Skeletal muscle cell (primary cell): Measurements from ENCODE around the gene PAFAH1B2.
"Not testable (repeated sequence)": the region's sequence is repeated elsewhere in the genome, so short reads cannot be mapped to it uniquely, and the experiment has no call there.

ENCODE experiments used
- DNase-seq: peaks from one replicate; pipeline ENCODE4 v3.0.0-alpha.2; 2010; ENCODE audit warnings: low read depth
- H3K4me3 ChIP-seq: 2 replicates; pipeline ENCODE4 v1.5.1; 2011; ENCODE audit warnings: low read depth, mild to moderate bottlenecking, control low read depth, low read length, moderate library complexity

The PAFAH1B2 gene

GRCh38 chr11:117126223-117126965 is 17.7 kb upstream of the PAFAH1B2 start:
- H3K4me3 ChIP-seq, result no peak overlapping the region
- DNase-seq, result no peak

DNA sequence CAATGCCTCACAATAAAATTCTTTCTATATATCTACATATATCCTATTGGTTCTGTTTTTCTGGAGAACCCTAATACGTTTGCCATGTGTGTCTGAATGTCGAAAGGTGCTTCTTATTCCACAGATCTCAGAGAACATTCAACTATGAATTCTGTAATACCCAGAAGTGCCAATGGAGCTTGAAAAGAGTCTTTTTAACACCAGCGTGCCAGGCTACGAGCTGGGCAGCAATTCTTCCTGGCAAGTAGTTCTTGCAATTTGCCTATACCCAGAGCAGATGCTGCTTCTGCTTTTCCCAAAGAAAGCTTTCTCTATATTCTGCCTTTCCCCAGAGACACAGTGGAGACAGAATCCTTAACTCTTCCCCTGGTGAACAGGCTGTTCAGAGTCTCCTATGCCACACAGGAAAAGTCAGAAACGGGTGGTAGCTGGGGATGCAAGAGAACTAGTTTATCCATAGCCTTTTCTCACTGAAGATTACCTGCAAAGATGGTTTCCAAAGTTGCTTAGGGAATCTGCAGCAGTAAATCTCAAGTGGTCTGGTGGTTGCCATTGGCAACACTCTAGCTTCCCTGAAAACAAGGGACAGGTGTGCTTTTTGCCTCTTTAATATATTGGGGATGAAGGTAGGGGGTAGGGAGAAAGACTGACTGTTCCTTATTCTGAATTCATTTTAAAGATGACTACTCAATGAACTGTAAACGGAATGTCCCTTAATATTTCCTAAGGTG is 16.8 kb upstream of the PAFAH1B2 start:
- no peak for DNase-seq
- H3K4me3 ChIP-seq, result no peak overlapping the region

GRCh38 chr11:117128289-117128688 is 15.8 kb upstream of the PAFAH1B2 start:
- H3K4me3 ChIP-seq, result no peak overlapping the region
- no peak for DNase-seq

DNA sequence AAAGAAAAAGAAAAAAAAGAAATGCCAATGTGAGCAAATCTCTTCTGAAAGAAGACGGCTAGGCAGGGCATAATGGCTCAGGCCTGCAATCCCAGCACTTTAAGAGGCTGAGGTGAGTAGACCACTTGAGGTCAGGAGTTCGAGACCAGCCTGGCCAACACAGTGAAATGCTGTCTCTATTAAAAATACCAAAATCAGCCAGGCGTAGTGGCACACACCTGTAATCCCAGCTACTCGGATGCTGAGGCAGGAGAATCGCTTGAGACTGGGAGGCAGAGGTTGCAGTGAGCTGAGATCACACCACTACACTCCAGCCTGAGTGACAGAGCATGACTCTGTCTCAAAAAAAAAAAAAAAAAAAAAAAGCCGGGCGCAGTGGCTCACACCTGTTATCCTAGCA is 13.7 kb upstream of the PAFAH1B2 start:
- not testable (repeated sequence) for DNase-seq, H3K4me3 ChIP-seq

- DNase-seq, result no peak
Observed at GRCh38 chr11:117130879-117131278, 13.2 kb upstream of the PAFAH1B2 start.

DNA sequence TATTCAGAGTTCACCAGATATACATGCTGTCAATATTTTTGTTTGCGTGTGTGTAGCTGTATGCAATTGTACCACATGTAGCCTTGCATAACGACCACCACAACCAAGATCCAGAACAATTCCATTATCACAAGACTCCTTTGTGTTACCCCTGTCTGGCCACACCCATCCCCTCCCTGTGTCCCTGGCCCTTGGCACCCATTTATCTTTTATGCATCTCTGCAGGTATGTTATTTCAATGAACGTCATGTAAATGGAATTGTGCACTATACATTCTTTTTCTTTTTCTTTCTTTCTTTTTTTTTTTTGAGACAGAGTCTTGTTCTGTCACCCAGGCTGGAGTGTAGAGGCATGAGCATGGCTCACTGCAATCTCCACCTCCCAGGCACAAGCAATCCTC is 9.7 kb upstream of the PAFAH1B2 start:
- no peak overlapping the region for H3K4me3 ChIP-seq
- DNase-seq, result no peak

More at GRCh38 chr11:117130879-117131278, 13.2 kb upstream of the PAFAH1B2 start:
- no peak overlapping the region for H3K4me3 ChIP-seq

GRCh38 chr11:117134979-117135378 is 9.1 kb upstream of the PAFAH1B2 start:
- not testable (repeated sequence) for DNase-seq, H3K4me3 ChIP-seq

GRCh38 chr11:117137223-117138086 is 6.6 kb upstream of the PAFAH1B2 start:
- not testable (repeated sequence) for DNase-seq, H3K4me3 ChIP-seq

DNA sequence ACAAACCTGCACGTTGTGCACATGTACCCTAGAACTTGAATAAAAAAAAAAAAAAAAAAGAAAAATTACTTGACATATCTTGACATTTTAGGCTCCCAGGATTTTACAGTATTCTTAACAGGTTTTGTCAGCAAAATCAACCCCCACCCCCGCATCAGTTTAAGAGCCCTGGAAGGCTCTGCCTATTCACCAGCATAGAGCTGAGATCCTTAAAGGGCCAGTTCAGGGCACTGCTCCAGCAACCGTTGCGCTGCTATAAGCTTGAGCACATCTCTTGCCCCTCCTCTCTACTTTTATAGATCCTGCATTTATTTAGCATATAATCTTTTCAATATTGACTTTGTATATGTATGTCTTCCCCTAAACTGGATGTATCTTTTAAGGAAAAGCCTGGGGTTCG is 697 bp upstream of the PAFAH1B2 start:
- H3K4me3 ChIP-seq, result peak overlapping the region; percentile 65
- DNase-seq, result peak; percentile 20

- H3K4me3 ChIP-seq, result peak overlapping the region; percentile 65
- peak; percentile 25 for DNase-seq
Observed at GRCh38 chr11:117144477-117145392, 648 bp downstream of the PAFAH1B2 start.

DNA sequence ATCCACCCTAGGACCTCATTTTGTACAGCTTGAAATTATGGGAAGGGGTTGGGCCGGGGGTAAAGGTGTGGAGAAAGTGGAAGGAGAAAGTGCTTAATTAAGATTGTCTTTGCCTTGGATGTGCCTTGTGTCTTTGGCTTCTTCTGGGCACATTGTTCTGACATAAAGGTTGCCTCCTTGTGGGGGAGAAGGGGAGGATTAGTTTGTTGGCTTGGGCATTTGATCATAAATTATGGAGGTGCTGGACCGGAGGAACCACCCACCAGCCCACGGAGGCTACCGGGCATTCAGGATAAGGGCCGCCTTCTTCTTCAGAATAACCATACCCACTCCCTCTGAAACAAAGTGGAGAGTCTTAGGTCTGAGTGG is 1.3 kb downstream of the PAFAH1B2 start:
- peak overlapping the region; percentile 65 for H3K4me3 ChIP-seq
- no peak for DNase-seq

DNA sequence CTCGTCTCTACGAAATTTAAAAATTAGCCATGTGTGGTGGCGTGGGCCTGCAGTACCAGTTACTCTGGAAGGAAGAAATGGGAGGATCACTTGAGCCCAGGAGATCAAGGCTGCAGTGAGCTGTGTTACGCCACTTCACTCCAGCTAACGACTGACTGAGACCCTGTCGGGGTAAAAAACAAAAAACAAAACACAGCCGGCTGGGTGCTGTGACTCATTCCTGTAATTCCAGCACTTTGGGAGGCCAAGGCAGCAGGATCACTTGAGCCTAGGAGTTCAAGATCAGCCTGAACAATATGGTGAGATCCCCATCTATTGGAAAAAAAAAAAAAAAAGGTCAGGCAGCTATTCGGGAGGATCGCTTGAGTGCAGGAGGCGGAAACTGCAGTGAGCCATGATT is 2.4 kb downstream of the PAFAH1B2 start:
- no peak for DNase-seq
- H3K4me3 ChIP-seq, result no peak overlapping the region

- H3K4me3 ChIP-seq, result no peak overlapping the region
- DNase-seq, result no peak
Observed at GRCh38 chr11:117152066-117152465, 8.0 kb downstream of the PAFAH1B2 start.

DNA sequence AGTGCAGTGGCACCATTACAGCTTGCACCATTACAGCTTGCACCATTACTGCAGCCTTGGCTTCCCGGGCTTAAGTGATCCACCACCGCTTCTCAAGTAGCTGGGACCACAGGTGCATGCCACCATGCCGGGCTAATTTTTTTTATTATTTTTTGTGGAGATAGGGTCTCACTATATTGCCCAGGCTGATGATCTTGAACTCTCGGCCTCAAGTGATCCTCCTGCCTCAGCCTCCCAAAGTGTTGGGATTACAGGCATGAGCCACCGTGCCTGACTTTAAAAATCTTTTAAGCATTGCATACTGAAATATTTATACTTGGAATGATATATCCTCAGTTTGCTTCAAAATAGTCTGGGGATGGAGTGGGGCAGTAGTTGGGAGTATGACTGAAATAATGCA is 10.4 kb downstream of the PAFAH1B2 start:
- no peak overlapping the region for H3K4me3 ChIP-seq
- no peak for DNase-seq

GRCh38 chr11:117157507-117157906 is 13.4 kb downstream of the PAFAH1B2 start:
- DNase-seq, result no peak
- no peak overlapping the region for H3K4me3 ChIP-seq

GRCh38 chr11:117159892-117160291 is 15.8 kb downstream of the PAFAH1B2 start:
- DNase-seq, result no peak
- H3K4me3 ChIP-seq, result no peak overlapping the region

GRCh38 chr11:117160826-117161225 is 16.7 kb downstream of the PAFAH1B2 start:
- no peak overlapping the region for H3K4me3 ChIP-seq
- DNase-seq, result no peak

DNA sequence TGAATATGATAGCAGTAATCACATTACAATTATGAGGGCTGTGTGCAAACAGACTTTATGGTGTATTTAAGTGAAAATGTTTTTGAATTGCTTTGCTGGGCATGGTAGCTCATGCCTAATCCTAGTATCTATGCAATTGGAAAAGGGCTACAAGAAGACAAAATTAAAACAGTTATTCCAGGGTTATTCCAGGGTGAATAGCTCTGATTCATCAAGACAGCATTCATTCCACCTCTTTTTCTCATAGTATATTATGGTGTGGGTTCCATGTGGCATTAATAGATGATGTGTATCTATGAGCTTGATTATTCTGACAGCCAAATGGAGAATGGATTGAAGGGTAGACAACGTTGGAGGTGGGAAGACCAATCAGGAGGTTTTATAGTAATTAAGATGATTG is 22.4 kb downstream of the PAFAH1B2 start:
- H3K4me3 ChIP-seq, result no peak overlapping the region
- no peak for DNase-seq

DNA sequence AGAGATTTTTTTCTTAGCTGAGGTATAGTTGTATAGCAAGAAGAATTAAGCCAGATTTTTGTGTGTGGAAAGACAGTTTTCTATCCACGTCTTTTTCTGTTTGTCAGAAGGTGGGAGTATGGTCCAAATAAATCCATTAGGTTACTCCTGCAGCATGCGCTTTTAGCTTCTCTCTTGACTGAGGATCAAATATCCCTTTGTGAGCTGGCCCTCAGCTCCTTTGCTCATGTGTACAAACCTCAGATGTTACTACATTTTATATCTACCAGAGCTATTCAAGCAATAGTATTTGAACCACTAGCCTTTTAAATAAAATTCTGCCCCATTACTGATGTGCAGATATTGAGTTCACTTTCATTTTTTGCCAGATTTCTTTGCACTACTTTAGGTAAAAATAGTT is 25.6 kb downstream of the PAFAH1B2 start:
- no peak for DNase-seq
- no peak overlapping the region for H3K4me3 ChIP-seq
